Left hindlimb (tissue), 1 donor: Measurements from ENCODE around the gene ZNF678.
"Not testable (repeated sequence)": the region's sequence is repeated elsewhere in the genome, so short reads cannot be mapped to it uniquely, and the experiment has no call there.

Experiments
- DNase-seq: peaks from one replicate; pipeline ENCODE4 v3.0.0-alpha.2; 2018

ZNF678 gene

DNA sequence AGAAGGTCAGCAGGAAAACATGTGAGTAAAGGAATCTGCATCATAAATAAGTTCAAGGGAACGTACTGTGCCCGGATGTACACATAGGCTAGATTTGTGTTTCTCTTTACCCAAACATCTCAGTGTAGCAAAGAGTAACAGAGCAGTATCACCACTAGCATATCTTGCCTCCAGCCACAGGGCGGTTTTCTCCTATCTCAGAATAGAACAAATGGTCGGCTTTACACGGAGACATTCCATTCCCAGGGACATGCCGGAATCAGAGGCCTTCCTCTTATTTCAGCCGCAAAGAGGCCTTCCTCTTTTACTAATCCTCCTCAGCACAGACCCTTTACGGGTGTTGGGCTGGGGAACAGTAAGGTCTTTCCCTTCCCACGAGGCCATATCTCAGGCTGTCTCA, 42.9 kb downstream of the ZNF678 start:
- DNase-seq: not testable (repeated sequence)

- DNase-seq: no peak
Observed at GRCh38 chr1:227607336-227607898, 44.1 kb downstream of the ZNF678 start.

DNA sequence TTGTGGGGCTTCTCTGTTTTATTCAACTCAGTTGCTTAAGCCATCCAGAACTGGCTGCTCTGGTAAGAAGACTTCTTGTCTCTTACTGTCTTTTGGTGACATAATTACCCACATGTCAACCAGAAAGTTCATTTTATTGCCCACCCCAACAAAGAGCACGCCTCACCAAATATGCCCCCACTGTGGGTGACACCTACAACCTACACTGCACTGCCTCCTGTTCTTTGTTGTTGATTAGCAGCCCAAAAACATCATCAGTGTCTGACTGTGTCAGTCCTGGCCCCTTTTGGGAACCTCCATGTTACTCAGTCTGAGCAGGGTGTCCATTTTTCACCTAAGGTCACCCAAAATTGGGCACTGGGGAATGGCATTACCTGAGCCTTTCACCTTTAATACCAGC, 49.3 kb downstream of the ZNF678 start:
- no peak for DNase-seq

DNA sequence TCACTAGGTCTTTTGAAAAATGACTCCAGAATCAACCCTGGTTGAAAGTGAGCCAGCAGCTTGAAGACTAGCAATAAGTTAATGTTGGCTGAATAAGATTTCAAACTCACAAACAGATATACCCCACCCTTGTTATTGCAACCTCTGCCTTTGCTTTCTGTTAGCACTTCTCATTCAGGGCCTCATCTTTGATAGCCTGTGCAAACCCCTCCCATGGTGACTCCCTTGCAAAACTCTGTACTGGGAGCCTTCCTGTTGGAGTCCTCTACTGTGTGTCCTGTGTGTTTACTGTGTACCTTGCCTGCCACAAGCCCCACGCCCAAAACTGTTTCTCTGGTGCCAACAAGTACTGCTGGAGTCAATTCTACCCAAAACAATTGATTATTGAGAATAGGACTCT, 50.2 kb downstream of the ZNF678 start:
- no peak for DNase-seq

DNA sequence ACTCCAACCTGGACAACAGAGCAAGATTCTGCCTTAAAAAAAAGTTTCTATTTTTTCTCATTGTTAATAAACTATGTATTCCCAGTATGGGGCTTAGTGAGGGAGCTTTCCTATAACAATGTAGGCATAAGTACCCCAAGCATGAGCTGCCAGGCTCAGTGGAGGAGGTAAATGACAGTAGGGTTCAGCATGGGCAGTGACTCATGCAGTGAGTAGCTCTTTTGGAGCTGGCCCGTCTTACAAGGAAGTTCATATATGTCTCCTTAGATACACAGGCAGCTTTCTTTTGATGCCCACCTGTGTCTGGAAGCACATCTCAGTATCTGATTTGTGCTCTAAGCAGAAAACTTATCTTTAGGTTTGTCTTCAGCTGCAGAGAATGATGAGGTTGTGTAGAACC, 57.9 kb downstream of the ZNF678 start:
- DNase-seq: no peak

GRCh38 chr1:227622739-227623475, 59.6 kb downstream of the ZNF678 start:
- no peak for DNase-seq

DNA sequence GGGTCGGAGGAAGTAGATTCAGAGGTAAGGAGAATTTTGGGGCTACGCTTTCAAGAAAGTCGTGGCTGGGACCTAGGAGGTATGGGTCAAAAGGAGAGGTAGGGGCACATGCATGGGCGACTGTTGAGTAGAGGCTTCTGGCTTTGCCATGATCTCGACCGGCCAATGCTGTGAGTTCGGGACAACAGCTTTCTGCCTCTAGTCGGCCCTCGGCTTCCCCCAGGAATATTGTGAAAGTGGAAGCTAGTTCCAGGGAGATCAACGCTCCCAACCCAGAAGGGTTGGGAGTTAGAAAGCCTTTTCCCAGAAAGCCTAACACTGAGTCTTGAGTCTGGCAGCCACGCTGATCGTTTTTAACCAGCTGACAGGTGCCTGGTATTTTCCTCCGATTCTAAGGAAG, 69.0 kb downstream of the ZNF678 start:
- DNase-seq: no peak

DNA sequence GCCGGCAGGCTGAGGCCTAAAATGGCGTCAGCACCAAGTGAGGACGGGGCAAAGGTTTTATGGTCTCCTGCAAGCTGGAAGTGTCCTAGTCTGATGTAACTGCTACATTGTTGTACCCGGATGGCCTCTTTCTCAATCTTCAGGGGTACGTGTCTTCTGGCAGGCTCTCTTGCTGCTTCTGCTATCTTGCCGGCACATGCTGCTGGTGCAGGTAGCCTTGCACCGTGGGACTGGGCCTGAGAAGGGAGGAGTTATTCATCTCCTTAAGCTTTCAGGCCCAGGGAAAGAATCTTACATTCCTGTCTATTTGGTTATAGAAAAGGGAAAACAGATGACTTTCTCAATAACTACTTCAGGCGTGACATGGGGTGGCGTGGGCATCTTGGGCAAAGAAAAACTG, 72.2 kb downstream of the ZNF678 start:
- no peak for DNase-seq

- DNase-seq: no peak
Observed at GRCh38 chr1:227654431-227654830, 91.1 kb downstream of the ZNF678 start.

GRCh38 chr1:227654858-227655752, 91.7 kb downstream of the ZNF678 start:
- DNase-seq: no peak

GRCh38 chr1:227661495-227661894, 98.1 kb downstream of the ZNF678 start:
- DNase-seq: no peak

DNA sequence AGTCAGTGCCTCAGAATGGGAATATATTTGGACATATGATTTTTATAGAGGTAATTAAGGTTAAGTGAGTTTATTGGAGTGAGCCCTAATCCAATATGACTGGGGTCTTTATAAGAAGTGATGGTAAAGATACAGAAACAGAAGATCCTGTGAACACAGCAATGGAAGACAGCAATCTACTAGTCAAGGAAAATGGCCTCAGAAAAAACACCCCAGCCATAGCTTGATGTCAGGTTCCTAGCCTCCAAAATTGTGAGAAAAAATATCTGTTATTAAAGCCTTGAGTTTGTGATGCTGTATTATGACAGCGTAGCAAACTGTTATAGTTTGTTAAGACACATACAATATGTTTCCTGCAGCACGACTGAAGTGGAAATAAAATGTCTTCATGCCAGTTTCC, 99.6 kb downstream of the ZNF678 start:
- DNase-seq: no peak

DNA sequence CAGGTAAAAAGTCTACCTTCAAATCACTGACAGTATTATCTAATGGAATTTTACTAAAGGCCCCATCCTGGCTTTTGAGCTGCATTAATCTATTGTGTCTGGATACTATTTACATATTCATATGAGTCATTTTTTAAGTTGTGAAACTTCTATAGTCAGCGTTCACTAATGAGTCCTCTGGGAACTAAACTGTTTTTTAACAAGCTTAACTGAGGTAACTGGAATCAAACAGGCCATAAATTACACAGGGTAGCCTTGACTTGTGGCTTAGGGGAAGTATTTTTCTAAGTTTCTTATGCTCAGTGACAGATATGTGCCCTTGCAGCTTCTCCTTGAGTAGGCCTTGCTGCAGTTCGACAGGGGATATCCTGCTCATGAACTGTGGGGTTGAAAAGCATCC, 102.9 kb downstream of the ZNF678 start:
- no peak for DNase-seq

DNA sequence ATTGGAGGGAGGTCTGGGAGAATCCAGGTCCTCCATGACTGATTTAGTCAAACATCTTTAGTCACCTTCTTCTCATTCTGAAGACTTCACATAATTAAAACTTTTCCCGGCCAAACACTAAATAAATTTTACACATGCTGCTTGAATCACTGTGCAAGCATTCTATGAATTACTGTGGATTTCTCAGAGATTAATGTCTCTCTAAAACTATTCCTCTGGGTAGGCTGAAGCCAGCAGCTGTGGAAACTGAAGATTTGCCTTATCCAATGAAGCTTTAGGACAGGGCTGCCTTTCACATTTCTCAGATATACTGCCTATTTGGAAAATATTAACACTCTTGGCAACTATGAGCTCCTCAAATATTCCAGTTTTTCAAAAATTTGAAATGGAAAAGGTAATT, 110.1 kb downstream of the ZNF678 start:
- DNase-seq: no peak

- no peak for DNase-seq
Observed at GRCh38 chr1:227685807-227686206, 122.5 kb downstream of the ZNF678 start.

- DNase-seq: no peak
Observed at GRCh38 chr1:227697321-227697864, 134.0 kb downstream of the ZNF678 start.

- not testable (repeated sequence) for DNase-seq
Observed at GRCh38 chr1:227701631-227702030, 138.3 kb downstream of the ZNF678 start.

GRCh38 chr1:227707846-227708245, 144.5 kb downstream of the ZNF678 start:
- no peak for DNase-seq

GRCh38 chr1:227709451-227709850, 146.1 kb downstream of the ZNF678 start:
- no peak for DNase-seq

DNA sequence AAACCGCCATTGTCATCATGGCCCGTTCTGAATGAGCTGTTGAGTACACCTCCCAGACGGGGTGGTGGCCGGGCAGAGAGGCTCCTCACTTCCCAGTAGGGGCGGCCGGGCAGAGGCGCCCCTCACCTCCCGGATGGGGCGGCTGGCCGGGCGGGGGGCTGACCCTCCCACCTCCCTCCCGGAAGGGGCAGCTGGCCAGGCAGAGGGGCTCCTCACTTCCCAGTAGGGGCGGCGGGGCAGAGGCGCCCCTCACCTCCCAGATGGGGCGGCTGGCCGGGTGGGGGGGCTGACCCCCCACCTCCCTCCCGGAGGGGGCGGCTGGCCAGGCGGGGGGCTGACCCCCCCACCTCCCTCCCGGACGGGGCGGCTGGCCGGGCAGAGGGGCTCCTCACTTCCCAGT, 147.1 kb downstream of the ZNF678 start:
- not testable (repeated sequence) for DNase-seq

- DNase-seq: no peak
Observed at GRCh38 chr1:227712648-227713047, 149.3 kb downstream of the ZNF678 start.

GRCh38 chr1:227718932-227719331, 155.6 kb downstream of the ZNF678 start:
- no peak for DNase-seq

- DNase-seq: no peak
Observed at GRCh38 chr1:227723474-227723873, 160.1 kb downstream of the ZNF678 start.

GRCh38 chr1:227725046-227725445, 161.7 kb downstream of the ZNF678 start:
- DNase-seq: no peak
